Measurements from ENCODE around the gene ZNF787. TPM values are rescaled to one million over a fixed set of nuclear protein-coding genes. Genes with fewer than 3 reads are reported as not detected.
A peak's percentile ranks its signal among the peaks of the same experiment; 100 is the strongest.

ZNF787 gene
- 35.6 and 42.8 TPM in 2 replicates for total RNA-seq (2016; rRNA removed; fragmentation: Illumina TruSeq; extraction: Trizol)
- total RNA-seq (2016; cell fraction: cytosol; rRNA removed; fragmentation: Illumina TruSeq; extraction: Trizol; ENCODE audit: low read depth) = 29.0 and 33.1 TPM in 2 replicates
- total RNA-seq (2016; cell fraction: insoluble cytoplasmic fraction; rRNA removed; fragmentation: Illumina TruSeq; extraction: Trizol) = 34.7 and 46.1 TPM in 2 replicates
- total RNA-seq (2016; cell fraction: membrane; rRNA removed; fragmentation: Illumina TruSeq; extraction: Trizol) = 62.2 and 73.5 TPM in 2 replicates
- total RNA-seq (2016; cell fraction: nucleus; rRNA removed; fragmentation: Illumina TruSeq; extraction: Trizol) = 17.6 and 21.2 TPM in 2 replicates
- polyA plus RNA-seq (2011; rRNA removed) = 15.1 and 23.1 TPM in 2 replicates
- polyA plus RNA-seq (2011; cell fraction: cytosol; rRNA removed) = 9.6 and 21.1 TPM in 2 replicates
- polyA plus RNA-seq (2011; cell fraction: nucleus; rRNA removed) = 24.0 and 30.1 TPM in 2 replicates
- 20.1 and 21.2 TPM in 2 replicates for polyA plus RNA-seq (2012)
- 34.6 and 40.9 TPM in 2 replicates for polyA plus RNA-seq (2016; cell fraction: cytosol; fragmentation: Illumina TruSeq; extraction: Trizol; ENCODE audit: low read depth)
- 47.2 and 47.3 TPM in 2 replicates for polyA plus RNA-seq (2016; cell fraction: insoluble cytoplasmic fraction; fragmentation: Illumina TruSeq; extraction: Trizol; ENCODE audit: low read depth)
- polyA plus RNA-seq (2016; cell fraction: membrane; fragmentation: Illumina TruSeq; extraction: Trizol; ENCODE audit: low read depth) = 55.5 and 74.3 TPM in 2 replicates
- polyA plus RNA-seq (2016; cell fraction: nucleus; fragmentation: Illumina TruSeq; extraction: Trizol; ENCODE audit: insufficient read depth, low read depth) = 38.1 and 41.9 TPM in 2 replicates
- polyA minus RNA-seq (2011; rRNA and poly(A)+ RNA removed; ENCODE audit: low replicate concordance) = 11.1 and 37.8 TPM in 2 replicates
- polyA minus RNA-seq (2011; cell fraction: cytosol; rRNA and poly(A)+ RNA removed) = 24.6 and 29.7 TPM in 2 replicates
- 9.8 and 11.8 TPM in 2 replicates for polyA minus RNA-seq (2011; cell fraction: nucleus; rRNA and poly(A)+ RNA removed)
- Bru-seq, nascent RNA = percentile 83 among the genes with signal in this experiment
- BruChase-seq, experiment 1, labeled RNA remaining after a 6-hour chase = percentile 87 among the genes with signal in this experiment
- percentile 81 among the genes with signal in this experiment for BruChase-seq, experiment 2, labeled RNA remaining after a 2-hour chase
- long read RNA-seq, experiment 1, partial matches to known transcripts = 0 of 10 reads
- long read RNA-seq, experiment 1, other reads (novel, unspliced or antisense) = 10 of 10 reads
- long read RNA-seq, experiment 2, transcript ZNF787-203 (3 exons, 1,925 nt) = major isoform, 44 of 240 reads
- long read RNA-seq, experiment 2, partial matches to known transcripts = 0 of 240 reads
- long read RNA-seq, experiment 2, other reads (novel, unspliced or antisense) = 193 of 240 reads

GRCh38 chr19:56121180-56122167 is at the start of gene ZNF787:
Gene ZNF787, minus strand, starts transcription at chr19:56121295. Its CDS starts 18,078 bp downstream, at chr19:56103217.
- peaks cover 4 to 11% of the 10 kb centered on the region in 2 experiments; a peak in 3 of 5 replicates for H3K36me3 ChIP-seq (replicated peaks in 1 of 2; ENCODE audit: control insufficient read depth in 1 of 2, insufficient read depth in 2 of 2, low read length in 2 of 2)
- BruUV-seq (replicated peaks) = TSS peak; percentile 70
- ChIA-PET POLR2A (interaction anchor here (0.7 to 3.7 kb wide), 9 partner anchors 10 to 467 kb away, joined by 3 to 113 read pairs (median 8); partner anchors contain the start of genes U2AF2, ZNF444, ZNF583 and ZSCAN5A), CTCF (ENCODE audit: low intra/inter-chr PET ratio, low total read pairs) (interaction anchor here (1.5 kb wide), 1 partner anchor 16 kb away, joined by 4 read pairs; no protein-coding TSS in a partner anchor)
- peak within 1 kb of the TSS; percentile 69 to 90 (median 87) for H3K4me3 ChIP-seq (replicated peaks in 1 of 3; ENCODE audit: insufficient read depth in 1 of 3, low read depth in 2 of 3, low read length in 3 of 3)
- H3K4me1 ChIP-seq (ENCODE audit: insufficient read depth, low read length) = peaks cover 62% of the 10 kb centered on the region
- in situ Hi-C loops (cut with HindIII; ENCODE audit: extremely low pct_ligation_motif_present, low pct_unique_long_range_greater_than_20kb) = no loop called here
- WGBS (ENCODE audit: low lambda C conversion rate) = 7% methylated on average over 21 of the region's 74 CpGs
- peaks cover 34% of the 10 kb centered on the region for H4K20me1 ChIP-seq (ENCODE audit: insufficient read depth, low read length)
- no peak within 1 kb of the TSS for H2AFZ ChIP-seq (ENCODE audit: low read length)
- peak within 1 kb of the TSS; percentile 95 for H3K4me2 ChIP-seq (ENCODE audit: low read depth, low read length)
- DNase-seq (ENCODE audit: low spot score) (peak; percentile 96), ATAC-seq (peak; percentile 83), FAIRE-seq (peak; percentile 67)
- no peaks in the 10 kb centered on the region for H3K9me3 ChIP-seq (ENCODE audit: low read length)
- H3K27ac ChIP-seq (ENCODE audit: extremely low read length, insufficient read depth, low read length) = peak within 1 kb of the TSS; percentile 99
- H3K79me2 ChIP-seq (ENCODE audit: insufficient read depth, low read length) = peaks cover 37% of the 10 kb centered on the region
- intact Hi-C loops (cut with micrococcal nuclease; ENCODE audit: unreplicated experiment) = loop anchor here (1.0 to 5.0 kb wide), 3 partner anchors 11 to 196 kb away; partner anchors contain the start of gene ZNF444
- peak within 1 kb of the TSS; percentile 91 for H3K9ac ChIP-seq (ENCODE audit: insufficient read depth, low read depth, low read length)
- H3K27me3 ChIP-seq (ENCODE audit: control insufficient read depth in 1 of 2, insufficient read depth in 2 of 2, low read length in 2 of 2) = no peaks in the 10 kb centered on the region; a peak in 1 of 5 replicates
- TF ChIP-seq ZNF607 (CRISPR knock-in tag; IDR thresholded peaks at IDR 0.05; ENCODE audit: borderline replicate concordance) = peak; percentile 73
- no peak for TF ChIP-seq ZNF83 (CRISPR knock-in tag; IDR thresholded peaks at IDR 0.05; ENCODE audit: borderline replicate concordance)
- TF ChIP-seq ZNF160 (CRISPR knock-in tag; IDR thresholded peaks at IDR 0.05) = 0 out of 2 replicates have a peak, but pooled peaks have one; percentile 44
- peak; percentile 13; the same call in 1 of the 2 replicates for TF ChIP-seq FOXA3 (CRISPR knock-in tag; IDR thresholded peaks at IDR 0.05)
- TF ChIP-seq ZMAT5 (CRISPR knock-in tag; IDR thresholded peaks at IDR 0.05; ENCODE audit: borderline replicate concordance, low read depth) = no peak
- peak; percentile 65 for TF ChIP-seq YY1 (IDR thresholded peaks at IDR 0.05; ENCODE audit: insufficient read depth, insufficient replicate concordance, low read depth, low read length)
- no peak; the same call in 1 of the 2 replicates for TF ChIP-seq ZNF331 (CRISPR knock-in tag; IDR thresholded peaks at IDR 0.05)
- TF ChIP-seq, protein P1, sequence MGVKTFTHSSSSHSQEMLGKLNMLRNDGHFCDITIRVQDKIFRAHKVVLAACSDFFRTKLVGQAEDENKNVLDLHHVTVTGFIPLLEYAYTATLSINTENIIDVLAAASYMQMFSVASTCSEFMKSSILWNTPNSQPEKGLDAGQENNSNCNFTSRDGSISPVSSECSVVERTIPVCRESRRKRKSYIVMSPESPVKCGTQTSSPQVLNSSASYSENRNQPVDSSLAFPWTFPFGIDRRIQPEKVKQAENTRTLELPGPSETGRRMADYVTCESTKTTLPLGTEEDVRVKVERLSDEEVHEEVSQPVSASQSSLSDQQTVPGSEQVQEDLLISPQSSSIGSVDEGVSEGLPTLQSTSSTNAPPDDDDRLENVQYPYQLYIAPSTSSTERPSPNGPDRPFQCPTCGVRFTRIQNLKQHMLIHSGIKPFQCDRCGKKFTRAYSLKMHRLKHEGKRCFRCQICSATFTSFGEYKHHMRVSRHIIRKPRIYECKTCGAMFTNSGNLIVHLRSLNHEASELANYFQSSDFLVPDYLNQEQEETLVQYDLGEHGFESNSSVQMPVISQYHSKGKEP (CRISPR knock-in tag; IDR thresholded peaks at IDR 0.05) = no peak
- no peak for TF ChIP-seq RFX1 (IDR thresholded peaks at IDR 0.05)
- TF ChIP-seq ZNF816 (CRISPR knock-in tag; IDR thresholded peaks at IDR 0.05; ENCODE audit: borderline replicate concordance) = no peak; the same call in 1 of the 2 replicates
- no peak for TF ChIP-seq ZNF326 (CRISPR knock-in tag; IDR thresholded peaks at IDR 0.05; ENCODE audit: borderline replicate concordance)
- TF ChIP-seq THAP11 (CRISPR knock-in tag; IDR thresholded peaks at IDR 0.05) = peak; percentile 94

Data from HepG2 (cell line).